HS-5 (cell line): ENCODE results near the gene AGBL4.

ENCODE experiments used
- DNase-seq: peaks from one replicate; pipeline ENCODE4 v3.0.0-alpha.2; 2012; ENCODE audit warnings: low read depth

Gene AGBL4

GRCh38 chr1:48761986-48762385, 1261.8 kb downstream of the AGBL4 start:
- no peak for DNase-seq

GRCh38 chr1:48761411-48761810, 1262.3 kb downstream of the AGBL4 start:
- DNase-seq, result no peak

GRCh38 chr1:48760857-48761256, 1262.9 kb downstream of the AGBL4 start:
- DNase-seq, result no peak

- DNase-seq, result no peak
Observed at GRCh38 chr1:48758976-48759375, 1264.8 kb downstream of the AGBL4 start.

GRCh38 chr1:48757363-48757762, 1266.4 kb downstream of the AGBL4 start:
- no peak for DNase-seq

GRCh38 chr1:48756683-48757316, 1267.0 kb downstream of the AGBL4 start:
- no peak for DNase-seq

- DNase-seq, result no peak
Observed at GRCh38 chr1:48753293-48753692, 1270.5 kb downstream of the AGBL4 start.

GRCh38 chr1:48750109-48750508, 1273.6 kb downstream of the AGBL4 start:
- no peak for DNase-seq

- no peak for DNase-seq
Observed at GRCh38 chr1:48749068-48749467, 1274.7 kb downstream of the AGBL4 start.

GRCh38 chr1:48746906-48747305, 1276.8 kb downstream of the AGBL4 start:
- no peak for DNase-seq

- no peak for DNase-seq
Observed at GRCh38 chr1:48744032-48744431, 1279.7 kb downstream of the AGBL4 start.

GRCh38 chr1:48743480-48743879, 1280.3 kb downstream of the AGBL4 start:
- no peak for DNase-seq

- DNase-seq, result no peak
Observed at GRCh38 chr1:48741380-48741779, 1282.4 kb downstream of the AGBL4 start.

- no peak for DNase-seq
Observed at GRCh38 chr1:48740621-48741020, 1283.1 kb downstream of the AGBL4 start.

GRCh38 chr1:48739091-48739490, 1284.7 kb downstream of the AGBL4 start:
- no peak for DNase-seq

- no peak for DNase-seq
Observed at GRCh38 chr1:48738356-48738755, 1285.4 kb downstream of the AGBL4 start.

- no peak for DNase-seq
Observed at GRCh38 chr1:48735796-48736195, 1288.0 kb downstream of the AGBL4 start.

- no peak for DNase-seq
Observed at GRCh38 chr1:48730164-48730910, 1293.4 kb downstream of the AGBL4 start.

- no peak for DNase-seq
Observed at GRCh38 chr1:48728584-48728983, 1295.2 kb downstream of the AGBL4 start.

- DNase-seq, result no peak
Observed at GRCh38 chr1:48726557-48727215, 1297.1 kb downstream of the AGBL4 start.

GRCh38 chr1:48726139-48726538, 1297.6 kb downstream of the AGBL4 start:
- no peak for DNase-seq

GRCh38 chr1:48725341-48726046, 1298.3 kb downstream of the AGBL4 start:
- no peak for DNase-seq

GRCh38 chr1:48720929-48721328, 1302.8 kb downstream of the AGBL4 start:
- DNase-seq, result no peak
